ENCODE measurements around the gene FSTL4.

The FSTL4 gene

GRCh38 chr5:133406977-133407632 is 205.2 kb downstream of the FSTL4 start:
- no peak for DNase-seq (ENCODE audit: low read depth, low spot score)
- WGBS (ENCODE audit: insufficient coverage, insufficient read length), result no CpG with 5 or more reads among the region's 1 CpG
- Histone ChIP-seq H3K4me1 (ENCODE audit: control insufficient read depth, insufficient read depth, low read length) (no peaks in the 10 kb centered on the region), H3K4me3 (ENCODE audit: low read length) (no peak overlapping the region), H3K27me3 (ENCODE audit: control insufficient read depth, insufficient read depth, low read length) (no peaks in the 10 kb centered on the region), H3K36me3 (ENCODE audit: control insufficient read depth, insufficient read depth, low read length) (no peaks in the 10 kb centered on the region), H3K27ac (ENCODE audit: low read length) (no peak overlapping the region), H3K9me3 (ENCODE audit: control insufficient read depth, insufficient read depth, low read length) (no peaks in the 10 kb centered on the region)

GRCh38 chr5:133406208-133406976 is 205.9 kb downstream of the FSTL4 start:
- Histone ChIP-seq H3K4me1 (ENCODE audit: control insufficient read depth, insufficient read depth, low read length) (no peaks in the 10 kb centered on the region), H3K4me3 (ENCODE audit: low read length) (no peak overlapping the region), H3K27me3 (ENCODE audit: control insufficient read depth, insufficient read depth, low read length) (no peaks in the 10 kb centered on the region), H3K27ac (ENCODE audit: low read length) (no peak overlapping the region), H3K9me3 (ENCODE audit: control insufficient read depth, insufficient read depth, low read length) (no peaks in the 10 kb centered on the region), H3K36me3 (ENCODE audit: control insufficient read depth, insufficient read depth, low read length) (no peaks in the 10 kb centered on the region)
- no CpG with 5 or more reads among the region's 4 CpGs for WGBS (ENCODE audit: insufficient coverage, insufficient read length)
- no peak for DNase-seq (ENCODE audit: low read depth, low spot score)

DNA sequence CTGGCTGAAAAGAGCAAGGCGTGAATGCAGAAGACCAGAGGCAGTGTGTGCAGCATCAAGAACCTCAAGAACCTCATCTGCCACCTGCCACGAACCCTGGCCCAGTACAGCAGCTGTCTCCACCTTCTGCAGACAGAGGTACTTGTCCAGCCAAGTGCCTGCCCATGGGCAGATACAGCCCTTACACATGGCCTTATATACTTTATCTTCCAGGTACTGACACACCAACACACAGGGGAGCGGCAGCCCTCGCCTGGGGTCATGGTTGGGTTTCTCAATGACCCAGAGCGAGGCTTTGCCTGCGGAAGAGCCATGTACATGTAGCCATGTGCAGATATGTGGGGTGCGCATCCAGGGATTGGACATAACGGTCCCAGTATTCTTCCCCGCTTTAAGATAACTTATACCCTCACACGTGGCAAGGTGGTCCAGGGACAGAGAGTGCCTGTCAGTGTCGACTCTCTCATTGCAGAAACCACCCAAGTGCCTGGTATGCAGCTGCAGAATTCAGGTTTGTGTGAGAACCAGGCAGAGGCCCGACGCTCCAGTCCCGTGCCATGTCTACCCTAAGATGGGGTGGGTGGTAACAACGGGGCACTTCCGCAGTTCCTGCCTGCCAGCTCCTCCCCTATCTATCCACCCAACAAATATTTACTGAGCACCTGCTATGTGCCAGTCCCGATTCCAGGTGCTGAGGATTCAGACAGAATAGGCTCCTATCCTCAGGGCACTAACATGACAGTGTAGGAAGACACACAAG is 206.9 kb downstream of the FSTL4 start:
- WGBS (ENCODE audit: insufficient coverage, insufficient read length), result no CpG with 5 or more reads among the region's 17 CpGs

DNA sequence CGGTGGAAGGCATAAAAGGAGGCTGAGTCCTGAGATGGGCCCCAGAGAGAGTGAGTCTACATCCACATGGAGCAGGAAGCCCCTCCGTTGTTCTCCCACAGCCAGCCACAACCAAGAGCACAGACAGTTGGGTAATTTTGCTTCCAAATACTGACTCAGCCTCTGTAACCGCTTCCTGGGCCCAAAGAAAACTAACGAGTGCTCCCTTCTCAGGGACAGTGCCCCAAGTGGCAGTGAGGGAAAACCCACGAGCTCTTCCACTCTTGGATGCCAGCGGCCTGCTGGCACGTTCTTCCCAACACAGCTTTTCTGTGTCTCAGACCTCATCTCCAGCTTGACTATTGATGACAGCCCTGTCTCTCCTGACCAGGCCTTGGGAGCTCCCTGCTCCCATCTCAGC is 207.6 kb downstream of the FSTL4 start:
- no peak for DNase-seq (ENCODE audit: low read depth, low spot score)

More for the DNA sequence above, 206.9 kb downstream of the FSTL4 start:
- Histone ChIP-seq H3K9me3 (ENCODE audit: control insufficient read depth, insufficient read depth, low read length) (no peaks in the 10 kb centered on the region), H3K4me1 (ENCODE audit: control insufficient read depth, insufficient read depth, low read length) (peaks cover 5% of the 10 kb centered on the region), H3K27me3 (ENCODE audit: control insufficient read depth, insufficient read depth, low read length) (no peaks in the 10 kb centered on the region), H3K36me3 (ENCODE audit: control insufficient read depth, insufficient read depth, low read length) (no peaks in the 10 kb centered on the region), H3K27ac (ENCODE audit: low read length) (no peak overlapping the region), H3K4me3 (ENCODE audit: low read length) (no peak overlapping the region)
- no peak for DNase-seq (ENCODE audit: low read depth, low spot score)

DNA sequence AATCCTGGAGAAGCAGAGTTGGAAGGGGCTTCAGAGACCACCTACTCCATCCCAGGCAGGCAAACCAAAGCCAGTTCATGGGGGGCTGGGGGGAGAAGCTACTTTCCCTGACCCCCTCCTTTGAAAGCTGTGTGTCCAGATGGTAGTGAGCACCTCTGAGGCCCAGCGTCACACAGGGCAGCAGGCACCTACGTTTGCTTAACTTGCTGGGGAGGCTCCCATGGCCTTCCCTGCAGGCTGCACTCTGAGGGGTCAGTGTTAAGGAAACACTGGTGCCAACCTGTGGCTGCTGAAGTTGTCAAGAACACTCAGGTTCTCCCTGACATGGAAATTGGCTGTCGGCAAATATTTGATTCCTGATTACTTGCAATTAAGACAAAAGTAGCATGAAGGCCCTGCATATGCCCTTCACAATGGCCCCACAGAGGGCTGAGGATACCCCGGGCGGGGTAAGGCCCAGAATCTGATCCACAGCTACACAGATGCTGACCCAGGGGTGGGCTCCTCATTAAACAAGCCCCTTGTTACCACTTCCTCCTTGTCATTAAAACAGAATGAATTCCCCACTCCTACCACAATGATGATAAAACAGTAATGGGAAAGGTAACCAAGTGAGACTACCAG is 208.5 kb downstream of the FSTL4 start:
- no peaks in the 10 kb centered on the region for H3K9me3 ChIP-seq (ENCODE audit: control insufficient read depth, insufficient read depth, low read length)
- no peak overlapping the region for H3K27ac ChIP-seq (ENCODE audit: low read length)
- no peaks in the 10 kb centered on the region for H3K36me3 ChIP-seq (ENCODE audit: control insufficient read depth, insufficient read depth, low read length)
- DNase-seq (ENCODE audit: low read depth, low spot score), result no peak
- H3K4me1 ChIP-seq (ENCODE audit: control insufficient read depth, insufficient read depth, low read length), result peaks cover 5% of the 10 kb centered on the region
- H3K27me3 ChIP-seq (ENCODE audit: control insufficient read depth, insufficient read depth, low read length), result no peaks in the 10 kb centered on the region
- no CpG with 5 or more reads among the region's 5 CpGs for WGBS (ENCODE audit: insufficient coverage, insufficient read length)
- H3K4me3 ChIP-seq (ENCODE audit: low read length), result no peak overlapping the region

More for the DNA sequence above, 207.6 kb downstream of the FSTL4 start:
- no peak overlapping the region for H3K4me3 ChIP-seq (ENCODE audit: low read length)
- no peaks in the 10 kb centered on the region for H3K27me3 ChIP-seq (ENCODE audit: control insufficient read depth, insufficient read depth, low read length)
- no peaks in the 10 kb centered on the region for H3K9me3 ChIP-seq (ENCODE audit: control insufficient read depth, insufficient read depth, low read length)
- no peaks in the 10 kb centered on the region for H3K36me3 ChIP-seq (ENCODE audit: control insufficient read depth, insufficient read depth, low read length)
- peaks cover 5% of the 10 kb centered on the region for H3K4me1 ChIP-seq (ENCODE audit: control insufficient read depth, insufficient read depth, low read length)
- no CpG with 5 or more reads among the region's 7 CpGs for WGBS (ENCODE audit: insufficient coverage, insufficient read length)
- no peak overlapping the region for H3K27ac ChIP-seq (ENCODE audit: low read length)

DNA sequence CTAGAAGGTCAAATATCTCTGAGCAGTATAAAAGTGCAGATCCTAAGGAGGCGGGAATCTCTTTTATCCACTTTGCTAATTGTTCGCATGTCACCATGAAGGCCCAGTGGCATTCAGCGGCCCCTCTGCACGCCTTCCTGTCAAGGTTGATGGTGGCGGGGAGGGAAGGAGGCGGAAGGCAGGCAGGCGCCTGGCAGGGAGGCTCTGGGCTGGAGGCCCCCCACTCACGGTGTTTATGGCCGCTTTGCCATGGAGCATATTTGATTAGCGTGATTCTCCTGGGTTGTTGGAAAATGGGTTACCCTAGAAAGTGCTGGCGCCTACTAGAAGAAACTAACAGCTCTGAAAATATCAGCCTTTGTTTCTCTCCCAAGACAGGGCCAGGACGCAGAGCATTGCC is 209.6 kb downstream of the FSTL4 start:
- no peaks in the 10 kb centered on the region for H3K36me3 ChIP-seq (ENCODE audit: control insufficient read depth, insufficient read depth, low read length)
- H3K4me1 ChIP-seq (ENCODE audit: control insufficient read depth, insufficient read depth, low read length), result peaks cover 5% of the 10 kb centered on the region
- no peaks in the 10 kb centered on the region for H3K27me3 ChIP-seq (ENCODE audit: control insufficient read depth, insufficient read depth, low read length)
- DNase-seq (ENCODE audit: low read depth, low spot score), result no peak
- H3K4me3 ChIP-seq (ENCODE audit: low read length), result no peak overlapping the region
- no CpG with 5 or more reads among the region's 12 CpGs for WGBS (ENCODE audit: insufficient coverage, insufficient read length)
- no peak overlapping the region for H3K27ac ChIP-seq (ENCODE audit: low read length)
- H3K9me3 ChIP-seq (ENCODE audit: control insufficient read depth, insufficient read depth, low read length), result no peaks in the 10 kb centered on the region

- no CpG with 5 or more reads among the region's 9 CpGs for WGBS (ENCODE audit: insufficient coverage, insufficient read length)
- DNase-seq (ENCODE audit: low read depth, low spot score), result no peak
- Histone ChIP-seq H3K27ac (ENCODE audit: low read length) (no peak overlapping the region), H3K4me3 (ENCODE audit: low read length) (no peak overlapping the region), H3K27me3 (ENCODE audit: control insufficient read depth, insufficient read depth, low read length) (no peaks in the 10 kb centered on the region), H3K4me1 (ENCODE audit: control insufficient read depth, insufficient read depth, low read length) (peaks cover 5% of the 10 kb centered on the region), H3K9me3 (ENCODE audit: control insufficient read depth, insufficient read depth, low read length) (no peaks in the 10 kb centered on the region), H3K36me3 (ENCODE audit: control insufficient read depth, insufficient read depth, low read length) (no peaks in the 10 kb centered on the region)
Measured at GRCh38 chr5:133401731-133402347, 210.5 kb downstream of the FSTL4 start.

DNA sequence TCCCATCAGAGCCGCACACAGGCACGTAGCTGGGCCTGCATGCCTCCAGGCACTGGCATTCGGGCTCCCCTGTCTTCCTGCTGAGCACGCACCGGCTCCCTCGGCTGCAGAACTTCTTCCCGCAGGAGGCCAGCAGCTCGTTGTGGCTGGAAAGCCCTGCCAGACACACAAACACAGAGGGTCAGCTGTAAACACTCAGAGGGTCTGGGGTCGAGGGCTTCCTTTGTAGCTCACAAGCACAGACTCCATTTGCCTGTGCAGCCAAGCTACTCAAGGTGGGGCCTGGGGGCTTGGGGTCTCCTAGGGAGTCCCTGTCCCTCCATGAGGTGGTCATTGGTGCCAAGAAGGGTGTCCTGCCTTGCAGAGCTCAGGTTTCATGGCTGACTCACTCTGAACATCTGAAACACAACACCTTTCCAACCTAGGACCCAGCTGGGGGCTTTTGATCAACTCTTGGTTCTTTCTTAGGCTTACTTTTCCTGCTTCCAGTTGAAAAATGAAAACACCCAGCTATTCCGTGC is 211.4 kb downstream of the FSTL4 start:
- H3K9me3 ChIP-seq (ENCODE audit: control insufficient read depth, insufficient read depth, low read length), result no peaks in the 10 kb centered on the region
- no peaks in the 10 kb centered on the region for H3K27me3 ChIP-seq (ENCODE audit: control insufficient read depth, insufficient read depth, low read length)
- WGBS (ENCODE audit: insufficient coverage, insufficient read length), result no CpG with 5 or more reads among the region's 10 CpGs
- H3K36me3 ChIP-seq (ENCODE audit: control insufficient read depth, insufficient read depth, low read length), result no peaks in the 10 kb centered on the region
- H3K4me1 ChIP-seq (ENCODE audit: control insufficient read depth, insufficient read depth, low read length), result peaks cover 5% of the 10 kb centered on the region
- H3K4me3 ChIP-seq (ENCODE audit: low read length), result no peak overlapping the region
- no peak overlapping the region for H3K27ac ChIP-seq (ENCODE audit: low read length)
- DNase-seq (ENCODE audit: low read depth, low spot score), result no peak

GRCh38 chr5:133400120-133400519 is 212.2 kb downstream of the FSTL4 start:
- WGBS (ENCODE audit: insufficient coverage, insufficient read length), result no CpG with 5 or more reads among the region's 3 CpGs
- Histone ChIP-seq H3K4me1 (ENCODE audit: control insufficient read depth, insufficient read depth, low read length) (peaks cover 5% of the 10 kb centered on the region), H3K9me3 (ENCODE audit: control insufficient read depth, insufficient read depth, low read length) (no peaks in the 10 kb centered on the region), H3K27me3 (ENCODE audit: control insufficient read depth, insufficient read depth, low read length) (no peaks in the 10 kb centered on the region), H3K36me3 (ENCODE audit: control insufficient read depth, insufficient read depth, low read length) (no peaks in the 10 kb centered on the region), H3K27ac (ENCODE audit: low read length) (no peak overlapping the region), H3K4me3 (ENCODE audit: low read length) (no peak overlapping the region)
- DNase-seq (ENCODE audit: low read depth, low spot score), result no peak
